DOHH2 (cell line): Measurements from ENCODE around the gene CNOT6.
A peak's percentile ranks its signal among the peaks of the same experiment; 100 is the strongest.
"Not testable (repeated sequence)": the region's sequence is repeated elsewhere in the genome, so short reads cannot be mapped to it uniquely, and the experiment has no call there.

Experiments used
- H3F3A ChIP-seq: fragments of 200-600 bp; sonication (generic), shearing (Covaris generic); 2 replicates; pipeline ENCODE4 v1.6.0; 2016; ENCODE audit warnings: antibody characterized with exemption, mild to moderate bottlenecking; ENCODE audit not compliant: control insufficient read depth, insufficient read depth
- H3K27ac ChIP-seq: fragments of 200-600 bp; sonication (generic); 2 replicates; pipeline ENCODE4 v1.5.1; 2014; ENCODE audit warnings: low read depth, mild to moderate bottlenecking, low read length, moderate library complexity
- H3K27me3 ChIP-seq: fragments of 200-600 bp; sonication (generic); 2 replicates; pipeline ENCODE4 v1.6.1; 2014; ENCODE audit warnings: mild to moderate bottlenecking, low read length, mixed read lengths; ENCODE audit not compliant: control insufficient read depth
- H3K36me3 ChIP-seq: fragments of 200-600 bp; sonication (generic); 2 replicates; pipeline ENCODE4 v1.6.1; 2014; ENCODE audit warnings: mild to moderate bottlenecking, low read length, moderate library complexity, mixed read lengths; ENCODE audit not compliant: control insufficient read depth
- H3K4me1 ChIP-seq: fragments of 200-600 bp; sonication (generic); 2 replicates; pipeline ENCODE4 v1.6.1; 2014; ENCODE audit warnings: mild to moderate bottlenecking, low read length, mixed read lengths; ENCODE audit not compliant: control insufficient read depth
- H3K4me2 ChIP-seq: fragments of 200-600 bp; sonication (generic); 2 replicates; pipeline ENCODE4 v1.6.0; 2014; ENCODE audit warnings: mild to moderate bottlenecking, low read length, moderate library complexity
- H3K4me3 ChIP-seq: fragments of 200-600 bp; sonication (generic); 2 replicates; pipeline ENCODE4 v1.5.1; 2014; ENCODE audit warnings: mild to moderate bottlenecking, low read length, mixed read lengths
- H3K79me2 ChIP-seq: fragments of 200-600 bp; sonication (generic); 2 replicates; pipeline ENCODE4 v1.6.1; 2014; ENCODE audit warnings: mild to moderate bottlenecking, low read length, mixed read lengths; ENCODE audit not compliant: control insufficient read depth
- H3K9me2 ChIP-seq: fragments of 200-600 bp; sonication (generic); replicated peaks from 2 replicates; pipeline ENCODE4 v1.6.1; 2014; ENCODE audit warnings: mild to moderate bottlenecking, low read length, mixed read lengths; ENCODE audit not compliant: control insufficient read depth
- H3K9me3 ChIP-seq: fragments of 200-600 bp; sonication (generic); 2 replicates; pipeline ENCODE4 v1.6.1; 2014; ENCODE audit warnings: antibody characterized with exemption, low read length, mixed read lengths; ENCODE audit not compliant: control insufficient read depth, insufficient read depth
- H4K20me1 ChIP-seq: fragments of 200-600 bp; sonication (generic); 2 replicates; pipeline ENCODE4 v1.6.0; 2014; ENCODE audit warnings: low read depth, mild to moderate bottlenecking, antibody characterized with exemption, low read length, moderate library complexity; ENCODE audit not compliant: control insufficient read depth, insufficient read depth
- CTCF ChIP-seq: fragments of 200-600 bp; sonication (generic); IDR thresholded peaks from one replicate; pipeline ENCODE4 v1.5.1; 2014; ENCODE audit warnings: antibody characterized with exemption, mild to moderate bottlenecking, low read depth, low read length; ENCODE audit not compliant: poor library complexity, severe bottlenecking
- EZH2phosphoT487 ChIP-seq: fragments of 200-600 bp; sonication (generic); IDR thresholded peaks from 2 replicates; pipeline ENCODE4 v1.6.1; 2017; ENCODE audit warnings: borderline replicate concordance, mild to moderate bottlenecking, antibody characterized with exemption, low read length, moderate library complexity, mixed read lengths

CNOT6 gene

GRCh38 chr5:180495292-180495691, 1.1 kb downstream of the CNOT6 start:
- H3K9me2 ChIP-seq, result no peaks in the 10 kb centered on the region
- no peaks in the 10 kb centered on the region for H3K27me3 ChIP-seq

GRCh38 chr5:180495991-180496741, 2.0 kb downstream of the CNOT6 start:
- Histone ChIP-seq H3K79me2 (peaks cover 69% of the 10 kb centered on the region), H3F3A (no peaks in the 10 kb centered on the region), H3K9me3 (no peaks in the 10 kb centered on the region), H3K9me2 (no peaks in the 10 kb centered on the region), H3K27ac (no peak overlapping the region), H3K36me3 (peaks cover 52% of the 10 kb centered on the region), H3K4me1 (peaks cover 26% of the 10 kb centered on the region), H3K27me3 (no peaks in the 10 kb centered on the region), H3K4me2 (peak overlapping the region; percentile 89), H4K20me1 (peaks cover 7% of the 10 kb centered on the region; the same call in 1 of the 2 replicates), H3K4me3 (peak overlapping the region; percentile 75; the same call in 1 of the 2 replicates)
- no peak for TF ChIP-seq CTCF
- TF ChIP-seq EZH2phosphoT487, result no peak

More at GRCh38 chr5:180495292-180495691, 1.1 kb downstream of the CNOT6 start:
- Histone ChIP-seq H3K27ac (no peak overlapping the region), H3K4me2 (peak overlapping the region; percentile 89), H3K9me3 (no peaks in the 10 kb centered on the region), H3K79me2 (peaks cover 60% of the 10 kb centered on the region), H3K4me3 (peak overlapping the region; percentile 75), H4K20me1 (no peaks in the 10 kb centered on the region; the same call in 1 of the 2 replicates), H3F3A (no peaks in the 10 kb centered on the region), H3K4me1 (peaks cover 26% of the 10 kb centered on the region), H3K36me3 (peaks cover 46% of the 10 kb centered on the region)
- no peak for TF ChIP-seq EZH2phosphoT487
- TF ChIP-seq CTCF, result no peak

GRCh38 chr5:180496806-180497205, 2.6 kb downstream of the CNOT6 start:
- H3K9me2 ChIP-seq, H3K4me2 ChIP-seq, H3F3A ChIP-seq, H3K4me3 ChIP-seq, H3K27ac ChIP-seq, H3K27me3 ChIP-seq, H3K9me3 ChIP-seq: not testable (repeated sequence)
- H4K20me1 ChIP-seq, result peaks cover 11% of the 10 kb centered on the region; the same call in 1 of the 2 replicates
- peaks cover 57% of the 10 kb centered on the region for H3K36me3 ChIP-seq
- peaks cover 26% of the 10 kb centered on the region for H3K4me1 ChIP-seq
- peaks cover 75% of the 10 kb centered on the region for H3K79me2 ChIP-seq

GRCh38 chr5:180497865-180498264, 3.7 kb downstream of the CNOT6 start:
- Histone ChIP-seq H4K20me1 (peaks cover 11% of the 10 kb centered on the region; the same call in 1 of the 2 replicates), H3K36me3 (peaks cover 63% of the 10 kb centered on the region), H3K4me1 (peaks cover 26% of the 10 kb centered on the region), H3K79me2 (peaks cover 86% of the 10 kb centered on the region)
- H3K9me2 ChIP-seq, H3K27me3 ChIP-seq, H3K9me3 ChIP-seq, H3K4me3 ChIP-seq, H3F3A ChIP-seq, H3K27ac ChIP-seq, H3K4me2 ChIP-seq: not testable (repeated sequence)
